ENCODE results near the gene MCM7.

MCM7 gene

GRCh38 chr7:100124301-100125230 lies 23.4 kb upstream of the MCM7 start:
- no peak for DNase-seq (ENCODE audit: extremely low read depth in 1 of 2, low read depth in 1 of 2)

DNA sequence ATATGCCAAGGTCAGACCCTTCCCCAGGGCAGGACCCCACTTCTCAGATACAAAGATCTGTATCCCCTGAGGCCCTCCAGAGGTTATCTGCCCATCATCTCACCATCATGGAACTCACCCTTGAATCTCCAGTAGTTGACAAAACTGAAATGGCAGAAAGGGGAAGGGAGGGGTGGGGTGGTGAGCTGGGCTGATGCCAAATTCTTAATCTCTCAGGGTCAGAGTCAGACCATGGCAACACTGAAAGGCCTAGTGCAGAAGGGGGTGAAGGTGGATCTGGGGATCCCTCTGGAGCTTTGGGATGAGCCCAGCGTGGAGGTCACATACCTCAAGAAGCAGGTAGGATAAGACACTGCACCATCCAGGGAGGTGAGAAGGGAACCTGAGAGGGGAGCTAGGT lies 21.4 kb upstream of the MCM7 start:
- no peak for DNase-seq (ENCODE audit: extremely low read depth in 1 of 2, low read depth in 1 of 2)

- DNase-seq (ENCODE audit: extremely low read depth in 1 of 2, low read depth in 1 of 2): no peak
Observed at GRCh38 chr7:100122067-100122466, 20.9 kb upstream of the MCM7 start.

- DNase-seq (ENCODE audit: extremely low read depth in 1 of 2, low read depth in 1 of 2): no peak
Observed at GRCh38 chr7:100120733-100121036, 19.5 kb upstream of the MCM7 start.

DNA sequence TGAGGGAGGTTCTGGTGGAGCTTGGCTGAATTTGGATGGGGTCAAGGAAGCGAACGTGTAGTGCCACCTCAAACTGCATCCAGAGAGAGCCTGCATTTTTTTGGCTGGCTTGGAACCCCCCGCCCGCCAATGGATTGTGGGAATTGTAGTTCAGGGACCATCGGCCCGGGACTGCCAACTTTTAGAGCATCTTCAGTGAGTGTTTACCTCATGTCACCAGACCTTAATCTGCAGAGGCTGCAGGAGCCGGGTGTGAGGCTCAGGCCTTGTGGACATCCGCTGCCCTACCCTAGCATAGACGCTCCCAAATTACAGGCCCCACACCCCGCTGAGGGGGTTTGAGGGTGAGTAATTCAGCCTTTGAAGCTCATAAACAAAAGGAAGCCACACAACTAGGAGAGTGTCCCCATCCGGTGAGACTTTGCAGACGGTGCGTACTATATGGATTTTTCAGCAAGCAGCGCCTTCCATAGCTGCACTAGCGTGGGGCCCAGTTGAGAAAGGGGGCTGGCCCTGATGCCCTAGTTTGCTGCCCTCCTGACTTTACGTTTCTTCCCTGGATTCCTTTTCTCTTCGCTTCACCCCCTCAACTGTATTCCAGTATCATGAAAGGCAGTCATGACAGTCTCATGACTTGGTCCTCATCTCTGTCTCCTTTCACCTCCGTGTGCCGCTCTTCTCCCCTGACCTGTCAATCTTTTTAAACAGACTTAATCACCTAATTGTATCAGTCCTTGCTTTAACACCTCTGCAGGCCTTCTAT lies 19.0 kb upstream of the MCM7 start:
- peak in 1 of 2 donors; percentile 46 for DNase-seq (ENCODE audit: extremely low read depth in 1 of 2, low read depth in 1 of 2)

- peak; percentile 92 to 93 for DNase-seq (ENCODE audit: extremely low read depth in 1 of 2, low read depth in 1 of 2)
Observed at GRCh38 chr7:100119072-100119969, 18.1 kb upstream of the MCM7 start, which contains the start of the genes CNPY4 and TAF6. Gene CNPY4 (plus strand): TSS chr7:100119634. CDS start chr7:100119745, 111 bp downstream. Gene TAF6 (minus strand): TSS chr7:100119358. CDS start chr7:100114209, 5,149 bp downstream.

GRCh38 chr7:100118388-100119071 lies 17.3 kb upstream of the MCM7 start:
- DNase-seq (ENCODE audit: extremely low read depth in 1 of 2, low read depth in 1 of 2): no peak

DNA sequence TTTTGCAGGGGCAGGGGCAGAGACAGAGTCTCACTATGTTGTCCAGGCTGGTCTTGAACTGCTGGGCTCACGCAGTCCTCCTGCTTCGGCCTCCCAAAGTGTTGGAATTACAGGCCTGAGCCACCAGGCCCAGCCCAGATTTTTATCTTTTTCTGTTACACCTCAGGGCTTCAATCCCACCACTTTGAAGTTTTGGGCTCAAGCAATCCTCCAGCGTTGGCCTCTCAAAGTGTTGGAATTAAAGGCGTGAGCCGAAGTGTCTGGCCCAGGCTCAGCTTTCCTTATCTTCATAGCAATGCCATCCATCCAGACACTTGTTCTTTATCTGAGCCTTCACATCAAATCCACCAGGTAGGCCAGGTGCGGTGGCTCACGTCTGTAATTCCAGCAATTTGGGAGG lies 13.8 kb upstream of the MCM7 start:
- no peak for DNase-seq (ENCODE audit: extremely low read depth in 1 of 2, low read depth in 1 of 2)

- DNase-seq (ENCODE audit: extremely low read depth in 1 of 2, low read depth in 1 of 2): no peak
Observed at GRCh38 chr7:100111914-100112313, 10.7 kb upstream of the MCM7 start.

DNA sequence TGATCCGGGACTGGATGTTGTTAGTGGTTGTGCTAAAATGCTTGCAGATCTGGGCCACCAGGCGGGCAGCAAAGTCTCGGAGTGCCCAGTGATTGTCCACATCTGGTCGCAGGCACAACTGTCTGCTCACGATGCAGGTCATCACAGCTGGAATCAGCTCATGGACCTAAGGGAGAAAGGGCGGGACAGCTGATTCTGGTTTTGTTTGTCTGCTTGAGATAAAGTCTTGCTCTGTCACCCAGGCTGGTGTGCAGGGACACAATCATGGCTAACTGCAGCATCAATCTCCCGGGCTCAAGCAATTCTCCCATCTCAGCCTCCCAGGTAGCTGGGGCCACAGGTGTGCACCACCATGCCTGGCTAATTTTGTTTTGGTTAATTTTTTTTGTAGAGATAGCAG lies 10.0 kb upstream of the MCM7 start:
- no peak for DNase-seq (ENCODE audit: extremely low read depth in 1 of 2, low read depth in 1 of 2)

GRCh38 chr7:100109521-100110163 lies 8.4 kb upstream of the MCM7 start:
- DNase-seq (ENCODE audit: extremely low read depth in 1 of 2, low read depth in 1 of 2): no peak

- DNase-seq (ENCODE audit: extremely low read depth in 1 of 2, low read depth in 1 of 2): no peak
Observed at GRCh38 chr7:100107890-100108289, 6.7 kb upstream of the MCM7 start.

DNA sequence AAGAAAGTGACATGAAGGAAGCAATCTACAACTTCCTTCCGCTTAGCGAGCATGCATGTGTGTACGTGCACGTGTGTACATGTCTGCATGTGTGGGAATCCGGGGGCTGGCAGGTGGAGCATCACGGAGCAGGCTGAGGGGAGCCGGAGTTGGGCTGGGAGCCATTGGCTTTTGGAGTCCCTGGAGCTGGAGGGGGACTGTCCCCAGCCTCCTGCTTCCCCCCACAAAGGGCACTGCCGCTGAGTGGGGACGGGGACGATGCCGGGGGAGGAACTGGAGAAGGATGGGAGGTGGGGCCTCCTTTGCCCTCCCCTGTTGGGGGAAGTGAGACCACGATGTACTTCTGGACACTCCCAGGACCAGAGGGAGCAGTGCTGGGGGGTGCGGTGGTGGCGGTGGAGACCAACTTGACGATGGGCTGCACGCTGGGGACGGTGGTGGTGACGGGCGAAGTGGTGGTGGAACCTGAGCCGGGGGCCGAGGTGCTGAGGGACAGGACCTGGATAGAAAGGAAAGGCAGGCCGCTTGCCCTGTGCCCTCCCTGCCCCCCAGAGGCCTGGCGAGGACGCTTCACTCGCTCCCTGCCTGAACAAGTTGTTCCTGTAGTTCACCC lies 6.0 kb upstream of the MCM7 start:
- DNase-seq (ENCODE audit: extremely low read depth in 1 of 2, low read depth in 1 of 2): no peak

- DNase-seq (ENCODE audit: extremely low read depth in 1 of 2, low read depth in 1 of 2): no peak
Observed at GRCh38 chr7:100106633-100107032, 5.4 kb upstream of the MCM7 start.

- no peak for DNase-seq (ENCODE audit: extremely low read depth in 1 of 2, low read depth in 1 of 2)
Observed at GRCh38 chr7:100105534-100105933, 4.3 kb upstream of the MCM7 start.

DNA sequence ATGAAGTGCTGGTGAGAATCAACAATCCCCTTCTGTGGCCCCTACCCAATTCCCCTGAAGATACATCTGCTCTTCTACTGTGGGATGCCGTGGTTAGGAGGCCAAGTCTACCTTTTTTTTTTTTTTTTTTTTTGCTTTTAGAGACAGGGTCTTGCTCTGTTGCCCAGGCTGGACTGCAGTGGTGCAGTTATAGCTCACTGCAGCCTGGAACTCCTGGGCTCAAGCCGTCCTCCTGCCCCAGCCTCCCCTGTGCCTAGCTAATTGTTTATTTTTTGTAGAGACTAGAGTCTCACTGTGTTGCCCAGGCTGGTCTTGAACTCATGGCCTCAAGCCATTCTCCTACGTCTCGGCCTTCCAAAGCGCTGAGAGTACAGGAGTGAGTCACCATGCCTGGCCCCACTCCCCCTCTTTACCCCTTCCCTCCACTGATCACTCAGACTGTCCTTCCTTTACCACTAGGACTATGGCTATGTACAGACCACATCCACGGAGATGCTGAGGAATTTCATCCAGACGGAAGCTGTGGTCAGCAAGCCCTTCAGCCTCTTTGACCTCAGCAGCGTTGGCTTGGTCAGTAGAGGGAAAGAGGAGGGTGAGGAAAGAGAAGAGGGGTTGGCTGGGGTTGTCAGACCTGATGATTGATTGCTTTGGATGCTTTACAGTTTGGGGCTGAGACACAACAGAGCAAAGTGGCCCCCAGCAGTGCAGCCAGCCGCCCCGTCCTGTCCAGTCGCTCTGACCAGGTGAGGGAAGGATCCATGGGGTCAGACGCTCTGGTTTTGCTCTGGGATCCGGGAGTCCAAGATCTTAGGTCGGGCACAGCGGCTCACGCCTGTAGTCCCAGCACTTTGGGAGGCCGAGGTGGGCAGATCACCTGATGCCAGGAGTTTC lies 2.0 kb upstream of the MCM7 start:
- DNase-seq (ENCODE audit: extremely low read depth in 1 of 2, low read depth in 1 of 2): no peak

- peak; percentile 42 to 74 for DNase-seq (ENCODE audit: extremely low read depth in 1 of 2, low read depth in 1 of 2)
Observed at GRCh38 chr7:100100420-100101015, 679 bp downstream of the MCM7 start.

GRCh38 chr7:100099452-100099851 lies 1.7 kb downstream of the MCM7 start:
- DNase-seq (ENCODE audit: extremely low read depth in 1 of 2, low read depth in 1 of 2): no peak

All from activated CD8-positive, alpha-beta memory T cell treated with anti-CD3 and anti-CD28 coated beads for 1 hour (primary cell).